ENCODE data around the gene ZNF469. TPM values are rescaled to one million over a fixed set of nuclear protein-coding genes. Genes with fewer than 3 reads are reported as not detected.

Gene ZNF469
- total RNA-seq, 1 donor from 2014 or later = 4.2 TPM

GRCh38 chr16:88398170-88398873 lies 15.6 kb downstream of the ZNF469 start:
- no peak overlapping the region for H3K27ac Mint-ChIP-seq

GRCh38 chr16:88398874-88399178 lies 16.1 kb downstream of the ZNF469 start:
- TF ChIP-seq CTCF (IDR thresholded peaks at IDR 0.05) = no peak
- no peak for ATAC-seq (ENCODE audit: low read depth)
- POLR2A ChIA-PET = no interaction called here

More at GRCh38 chr16:88398170-88398873, 15.6 kb downstream of the ZNF469 start:
- H3K36me3 Mint-ChIP-seq (ENCODE audit: low read depth) = no peaks in the 10 kb centered on the region
- TF ChIP-seq CTCF (IDR thresholded peaks at IDR 0.05) = no peak
- no peak overlapping the region for H3K4me3 Mint-ChIP-seq
- ATAC-seq (ENCODE audit: low read depth) = no peak
- no peaks in the 10 kb centered on the region for H3K4me1 Mint-ChIP-seq
- ChIA-PET CTCF (no interaction called here), POLR2A (no interaction called here)
- no peaks in the 10 kb centered on the region for H3K9me3 Mint-ChIP-seq
- H3K27me3 Mint-ChIP-seq = peaks cover 5% of the 10 kb centered on the region
- intact Hi-C loops (cut with micrococcal nuclease) = no loop called here
- DNase-seq = no peak

GRCh38 chr16:88400186-88400585 lies 17.4 kb downstream of the ZNF469 start:
- no peak for TF ChIP-seq CTCF (IDR thresholded peaks at IDR 0.05)
- ATAC-seq (ENCODE audit: low read depth) = no peak
- H3K4me1 Mint-ChIP-seq = no peaks in the 10 kb centered on the region
- no peak for DNase-seq
- intact Hi-C loops (cut with micrococcal nuclease) = no loop called here
- H3K27me3 Mint-ChIP-seq = peaks cover 4% of the 10 kb centered on the region
- CTCF ChIA-PET = no interaction called here
- POLR2A ChIA-PET = no interaction called here
- no peaks in the 10 kb centered on the region for H3K9me3 Mint-ChIP-seq
- H3K27ac Mint-ChIP-seq = no peak overlapping the region
- H3K4me3 Mint-ChIP-seq = no peak overlapping the region
- H3K36me3 Mint-ChIP-seq (ENCODE audit: low read depth) = no peaks in the 10 kb centered on the region

More at GRCh38 chr16:88398874-88399178, 16.1 kb downstream of the ZNF469 start:
- no peaks in the 10 kb centered on the region for H3K9me3 Mint-ChIP-seq
- peaks cover 5% of the 10 kb centered on the region for H3K27me3 Mint-ChIP-seq
- no peaks in the 10 kb centered on the region for H3K36me3 Mint-ChIP-seq (ENCODE audit: low read depth)
- intact Hi-C loops (cut with micrococcal nuclease) = no loop called here
- H3K4me3 Mint-ChIP-seq = no peak overlapping the region
- DNase-seq = no peak
- H3K27ac Mint-ChIP-seq = no peak overlapping the region
- CTCF ChIA-PET = no interaction called here
- no peaks in the 10 kb centered on the region for H3K4me1 Mint-ChIP-seq

GRCh38 chr16:88401604-88402246 lies 19.0 kb downstream of the ZNF469 start:
- ATAC-seq (ENCODE audit: low read depth) = no peak
- CTCF ChIA-PET = no interaction called here
- POLR2A ChIA-PET = no interaction called here

More at GRCh38 chr16:88401604-88402246, 19.0 kb downstream of the ZNF469 start:
- Mint-ChIP-seq H3K4me3 (no peak overlapping the region), H3K4me1 (no peaks in the 10 kb centered on the region), H3K27ac (no peak overlapping the region), H3K27me3 (peaks cover 4% of the 10 kb centered on the region), H3K9me3 (no peaks in the 10 kb centered on the region), H3K36me3 (ENCODE audit: low read depth) (no peaks in the 10 kb centered on the region)
- no peak for DNase-seq
- intact Hi-C loops (cut with micrococcal nuclease) = no loop called here
- TF ChIP-seq CTCF (IDR thresholded peaks at IDR 0.05) = no peak

All from activated B cell treated with CpG ODN at 0.5 μM for 24 hours (primary cell).